CD4-positive, alpha-beta T cell (primary cell): Measurements from ENCODE around the gene CGNL1. TPM values are rescaled to one million over a fixed set of nuclear protein-coding genes. Genes with fewer than 3 reads are reported as not detected.

Experiments used
- ATAC-seq: fragments of 200-7000 bp; cut with Tn5 transposase; one replicate; pipeline ENCODE4 v1.10.0; 2022; ENCODE audit warnings: mild to moderate bottlenecking; ENCODE audit not compliant: poor library complexity
- CTCF ChIA-PET: fragments of 350-600 bp; sonication (Branson Sonifier 250); formaldehyde crosslinking; loops from one replicate; lab custom pipeline; 2021; ENCODE audit warnings: antibody characterized with exemption, inconsistent platforms; lab: Charles Lee
- POLR2A ChIA-PET: fragments of 350-600 bp; sonication (Branson Sonifier 250); formaldehyde crosslinking; loops from one replicate; lab custom pipeline; 2021; ENCODE audit warnings: antibody characterized with exemption, inconsistent platforms; lab: Charles Lee
- DNase-seq, 14 experiments: peaks; one replicate each; pipeline ENCODE4 v3.0.0-alpha.2; 2013 to 2020; ENCODE audit warnings: mixed read lengths in 2 of 14
- H3K27ac ChIP-seq, 2 donors: one replicate each; pipeline versions ENCODE4 v1.5.1 to v1.7.0; 2013; ENCODE audit warnings: low read length in 2 of 2, low read depth in 1 of 2, mild to moderate bottlenecking in 1 of 2
- H3K27me3 ChIP-seq, 2 experiments: 1 replicate in 1 of 2; 2 replicates in 1 of 2; pipeline versions ENCODE4 v1.6.1 to v1.7.0; 2013; ENCODE audit warnings: low read length in 2 of 2, control low read depth in 1 of 2, mild to moderate bottlenecking in 1 of 2, moderate library complexity in 1 of 2; ENCODE audit not compliant: insufficient read depth in 2 of 2, control insufficient read depth in 1 of 2
- H3K36me3 ChIP-seq: one replicate; pipeline ENCODE4 v1.6.1; 2013; ENCODE audit warnings: low read length, control low read depth; ENCODE audit not compliant: insufficient read depth
- H3K4me1 ChIP-seq: one replicate; pipeline ENCODE4 v1.6.1; 2013; ENCODE audit warnings: low read length, control low read depth; ENCODE audit not compliant: insufficient read depth
- H3K4me3 ChIP-seq: one replicate; pipeline ENCODE4 v1.5.1; 2013; ENCODE audit warnings: mild to moderate bottlenecking, low read length, moderate library complexity
- H3K9me3 ChIP-seq, 2 experiments: 1 replicate in 1 of 2; 2 replicates in 1 of 2; pipeline versions ENCODE4 v1.6.1 to v1.7.0; 2013; ENCODE audit warnings: low read length in 2 of 2, mild to moderate bottlenecking in 2 of 2, control low read depth in 1 of 2, moderate library complexity in 1 of 2; ENCODE audit not compliant: control insufficient read depth in 1 of 2, insufficient read depth in 1 of 2
- H3K27ac Mint-ChIP-seq: one replicate; pipeline ENCODE4 v1.8.0; 2020; ENCODE audit warnings: mixed read lengths
- H3K27me3 Mint-ChIP-seq: one replicate; pipeline ENCODE4 v1.8.0; 2021; ENCODE audit warnings: mixed read lengths
- H3K36me3 Mint-ChIP-seq: one replicate; pipeline ENCODE4 v1.8.0; 2021; ENCODE audit warnings: low read depth, mixed read lengths
- H3K4me1 Mint-ChIP-seq: one replicate; pipeline ENCODE4 v1.8.0; 2021; ENCODE audit warnings: low read depth, mixed read lengths
- H3K4me3 Mint-ChIP-seq: one replicate; pipeline ENCODE4 v1.8.0; 2020; ENCODE audit warnings: mild to moderate bottlenecking, mixed read lengths
- H3K9me3 Mint-ChIP-seq: one replicate; pipeline ENCODE4 v1.8.0; 2020; ENCODE audit warnings: mixed read lengths
- intact Hi-C, 2 experiments: fragments of 100-400 bp; cut with DNase I in 1 of 2; cut with micrococcal nuclease in 1 of 2; formaldehyde crosslinking; loops; one replicate each; pipeline versions ENCODE4 v1.15.1 to v1.9.0; 2023 to 2025; cut with DNase I, micrococcal nuclease
- total RNA-seq, 174 experiments: library from RNA in 2 of 174; stranded (reverse) in 2 of 174; gene quantifications; one replicate each; pipeline ENCODE4 v1.2.3 and lab custom pipeline; 2021 to 2026
- TF ChIP-seq, protein P1 (sequence below): fragments of 200-600 bp; IDR thresholded peaks from one replicate; pipeline ENCODE4 v1.8.0; 2022; ENCODE audit warnings: antibody characterized with exemption, mild to moderate bottlenecking

The CGNL1 gene
- total RNA-seq, 2 experiments from 2014 or later, result not detected

- H3K4me3 ChIP-seq, result no peak overlapping the region
- ChIA-PET CTCF (no interaction called here), POLR2A (no interaction called here)
- no peak overlapping the region for H3K4me3 Mint-ChIP-seq
- intact Hi-C loops, result no loop called here
- H3K27me3 Mint-ChIP-seq, result peaks cover 5% of the 10 kb centered on the region
- no peaks in the 10 kb centered on the region for H3K4me1 ChIP-seq
- no peaks in the 10 kb centered on the region for H3K36me3 ChIP-seq
- ATAC-seq, result no peak
- peaks cover 0 to 2% of the 10 kb centered on the region in 2 experiments for H3K27me3 ChIP-seq
- no peaks in the 10 kb centered on the region for H3K9me3 ChIP-seq
- DNase-seq, result no peak
- H3K36me3 Mint-ChIP-seq, result no peaks in the 10 kb centered on the region
- TF ChIP-seq, protein P1, sequence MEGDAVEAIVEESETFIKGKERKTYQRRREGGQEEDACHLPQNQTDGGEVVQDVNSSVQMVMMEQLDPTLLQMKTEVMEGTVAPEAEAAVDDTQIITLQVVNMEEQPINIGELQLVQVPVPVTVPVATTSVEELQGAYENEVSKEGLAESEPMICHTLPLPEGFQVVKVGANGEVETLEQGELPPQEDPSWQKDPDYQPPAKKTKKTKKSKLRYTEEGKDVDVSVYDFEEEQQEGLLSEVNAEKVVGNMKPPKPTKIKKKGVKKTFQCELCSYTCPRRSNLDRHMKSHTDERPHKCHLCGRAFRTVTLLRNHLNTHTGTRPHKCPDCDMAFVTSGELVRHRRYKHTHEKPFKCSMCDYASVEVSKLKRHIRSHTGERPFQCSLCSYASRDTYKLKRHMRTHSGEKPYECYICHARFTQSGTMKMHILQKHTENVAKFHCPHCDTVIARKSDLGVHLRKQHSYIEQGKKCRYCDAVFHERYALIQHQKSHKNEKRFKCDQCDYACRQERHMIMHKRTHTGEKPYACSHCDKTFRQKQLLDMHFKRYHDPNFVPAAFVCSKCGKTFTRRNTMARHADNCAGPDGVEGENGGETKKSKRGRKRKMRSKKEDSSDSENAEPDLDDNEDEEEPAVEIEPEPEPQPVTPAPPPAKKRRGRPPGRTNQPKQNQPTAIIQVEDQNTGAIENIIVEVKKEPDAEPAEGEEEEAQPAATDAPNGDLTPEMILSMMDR, result no peak
- no peaks in the 10 kb centered on the region for H3K4me1 Mint-ChIP-seq
- no peak overlapping the region for H3K27ac ChIP-seq
- no peaks in the 10 kb centered on the region for H3K9me3 Mint-ChIP-seq
- H3K27ac Mint-ChIP-seq, result no peak overlapping the region
These were observed 145.2 kb downstream of the CGNL1 start for GRCh38 chr15:57521503-57521902.

- Mint-ChIP-seq H3K9me3 (no peaks in the 10 kb centered on the region), H3K36me3 (no peaks in the 10 kb centered on the region), H3K27me3 (peaks cover 7% of the 10 kb centered on the region), H3K4me3 (no peak overlapping the region), H3K4me1 (no peaks in the 10 kb centered on the region), H3K27ac (no peak overlapping the region)
- H3K27me3 ChIP-seq, result peaks cover 0 to 2% of the 10 kb centered on the region in 2 experiments
- ATAC-seq, result no peak
- POLR2A ChIA-PET, result no interaction called here
- TF ChIP-seq, protein P1, result no peak
- intact Hi-C loops, result no loop called here
- H3K36me3 ChIP-seq, result no peaks in the 10 kb centered on the region
- CTCF ChIA-PET, result no interaction called here
- no peaks in the 10 kb centered on the region for H3K9me3 ChIP-seq
- H3K4me3 ChIP-seq, result no peak overlapping the region
- H3K27ac ChIP-seq, result no peak overlapping the region
- H3K4me1 ChIP-seq, result no peaks in the 10 kb centered on the region
- DNase-seq, result no peak
These were observed 145.8 kb downstream of the CGNL1 start for GRCh38 chr15:57522148-57522547.

- intact Hi-C loops, result loop anchor here in 1 of 2 experiments (5.0 kb wide), 2 partner anchors 378 to 1028 kb away; no protein-coding TSS in a partner anchor
These were observed 149.3 kb downstream of the CGNL1 start for GRCh38 chr15:57525581-57525980.

More at GRCh38 chr15:57525581-57525980, 149.3 kb downstream of the CGNL1 start:
- no peak for DNase-seq
- H3K36me3 ChIP-seq, result no peaks in the 10 kb centered on the region
- H3K9me3 ChIP-seq, result no peaks in the 10 kb centered on the region
- ChIA-PET CTCF (no interaction called here), POLR2A (no interaction called here)
- no peaks in the 10 kb centered on the region for H3K4me1 ChIP-seq
- ATAC-seq, result no peak
- no peak overlapping the region for H3K4me3 ChIP-seq
- TF ChIP-seq, protein P1, result no peak
- no peak overlapping the region for H3K4me3 Mint-ChIP-seq
- H3K36me3 Mint-ChIP-seq, result no peaks in the 10 kb centered on the region
- peaks cover 7% of the 10 kb centered on the region for H3K27me3 Mint-ChIP-seq
- no peak overlapping the region for H3K27ac ChIP-seq
- no peaks in the 10 kb centered on the region for H3K9me3 Mint-ChIP-seq
- H3K27me3 ChIP-seq, result peaks cover 0 to 5% of the 10 kb centered on the region in 2 experiments
- H3K4me1 Mint-ChIP-seq, result no peaks in the 10 kb centered on the region
- no peak overlapping the region for H3K27ac Mint-ChIP-seq
